HFFc6 (cell line): ENCODE measurements around the gene PSAP. TPM values are rescaled to one million over a fixed set of nuclear protein-coding genes. Genes with fewer than 3 reads are reported as not detected.
"Not testable (repeated sequence)": the region's sequence is repeated elsewhere in the genome, so short reads cannot be mapped to it uniquely, and the experiment has no call there.

Experiments used
- DNase-seq: peaks from one replicate; pipeline ENCODE4 v3.0.0-alpha.2; 2018
- H3K27ac Mint-ChIP-seq: 2 replicates; pipeline ENCODE4 v1.8.0; 2020; ENCODE audit warnings: mild to moderate bottlenecking, mixed read lengths
- H3K27me3 Mint-ChIP-seq: 2 replicates; pipeline ENCODE4 v1.8.0; 2021; ENCODE audit warnings: mild to moderate bottlenecking, moderate library complexity, mixed read lengths; ENCODE audit not compliant: insufficient read depth
- H3K36me3 Mint-ChIP-seq: 2 replicates; pipeline ENCODE4 v1.8.0; 2021; ENCODE audit warnings: low read depth, mixed read lengths
- H3K4me1 Mint-ChIP-seq: 2 replicates; pipeline ENCODE4 v1.8.0; 2020; ENCODE audit warnings: low read depth, mixed read lengths
- H3K4me3 Mint-ChIP-seq: 2 replicates; pipeline ENCODE4 v1.8.0; 2020; ENCODE audit warnings: mild to moderate bottlenecking, moderate library complexity, mixed read lengths
- H3K9me3 Mint-ChIP-seq: 2 replicates; pipeline ENCODE4 v1.8.0; 2020; ENCODE audit warnings: mild to moderate bottlenecking, mixed read lengths
- CTCF ChIP-seq: fragments of 200-600 bp; sonication (generic); IDR thresholded peaks from 2 replicates; pipeline ENCODE4 v1.5.0; 2021; ENCODE audit warnings: antibody characterized with exemption, mild to moderate bottlenecking
- long read RNA-seq: library from polyadenylated mRNA; unstranded; transcript quantifications from one replicate; pipeline ENCODE4 v2.0.0, GENCODE V29; 2019
- total RNA-seq, 6 experiments: library from RNA; stranded (reverse); fragmentation: NEBNext Ultra II Directional; extraction: Animal tissue kit (Norgen Biotek cat#: 25700); gene quantifications; 2 replicates in 1 of 6; 3 replicates in 5 of 6; pipeline ENCODE4 v1.2.3, GENCODE V29; 2021

PSAP gene
- total RNA-seq, result 100 to 1,000 TPM; 375 to 549 (median 404) TPM
- long read RNA-seq, transcript PSAP-202 (14 exons, 2,872 nt), result major isoform, 147 of 502 reads
- long read RNA-seq, partial matches to known transcripts, result 48 of 502 reads
- long read RNA-seq, other reads (novel, unspliced or antisense), result 304 of 502 reads

GRCh38 chr10:71850743-71851464 is at the start of gene PSAP:
TSS of gene PSAP (minus strand) at chr10:71851251. CDS start at chr10:71851221, 30 bp downstream.
- H3K4me1 Mint-ChIP-seq, result peaks cover 39% of the 10 kb centered on the region
- peak within 1 kb of the TSS; percentile 78 for H3K27ac Mint-ChIP-seq
- peak; percentile 95 for DNase-seq
- peaks cover 19% of the 10 kb centered on the region for H3K36me3 Mint-ChIP-seq
- H3K27me3 Mint-ChIP-seq, result peaks cover 5% of the 10 kb centered on the region
- peak within 1 kb of the TSS; percentile 99 for H3K4me3 Mint-ChIP-seq
- TF ChIP-seq CTCF, result no peak
- no peaks in the 10 kb centered on the region for H3K9me3 Mint-ChIP-seq

- H3K27me3 Mint-ChIP-seq, result peaks cover 2% of the 10 kb centered on the region
- H3K4me3 Mint-ChIP-seq, result no peak overlapping the region
- no peaks in the 10 kb centered on the region for H3K9me3 Mint-ChIP-seq
- TF ChIP-seq CTCF, result no peak
- no peak overlapping the region for H3K27ac Mint-ChIP-seq
- no peaks in the 10 kb centered on the region for H3K36me3 Mint-ChIP-seq
- DNase-seq, result no peak
- H3K4me1 Mint-ChIP-seq, result peaks cover 6% of the 10 kb centered on the region
These were observed 49.6 kb upstream of the PSAP start for GRCh38 chr10:71900441-71901180.

- no peak for DNase-seq
- peaks cover 2% of the 10 kb centered on the region for H3K27me3 Mint-ChIP-seq
- peaks cover 6% of the 10 kb centered on the region for H3K4me1 Mint-ChIP-seq
- H3K9me3 Mint-ChIP-seq, result no peaks in the 10 kb centered on the region
- H3K36me3 Mint-ChIP-seq, result no peaks in the 10 kb centered on the region
- H3K4me3 Mint-ChIP-seq, result no peak overlapping the region
- TF ChIP-seq CTCF, result no peak
- H3K27ac Mint-ChIP-seq, result no peak overlapping the region
These were observed 48.8 kb upstream of the PSAP start for GRCh38 chr10:71899665-71900412.

- H3K27ac Mint-ChIP-seq, DNase-seq, H3K36me3 Mint-ChIP-seq, H3K9me3 Mint-ChIP-seq, H3K4me1 Mint-ChIP-seq, H3K4me3 Mint-ChIP-seq, H3K27me3 Mint-ChIP-seq: not testable (repeated sequence)
These were observed 47.3 kb upstream of the PSAP start for GRCh38 chr10:71898346-71898745.

- Mint-ChIP-seq H3K9me3 (no peaks in the 10 kb centered on the region), H3K4me1 (peaks cover 15% of the 10 kb centered on the region), H3K27me3 (peaks cover 4% of the 10 kb centered on the region), H3K27ac (no peak overlapping the region), H3K4me3 (no peak overlapping the region), H3K36me3 (no peaks in the 10 kb centered on the region)
- DNase-seq, result no peak
- TF ChIP-seq CTCF, result no peak
These were observed 42.9 kb upstream of the PSAP start for GRCh38 chr10:71893920-71894319.
